NCI-H226 (cell line): ENCODE data around the gene CTNNB1.

Experiments
- DNase-seq: peaks from one replicate; pipeline ENCODE4 v3.0.0-alpha.2; 2015

CTNNB1 gene

DNA sequence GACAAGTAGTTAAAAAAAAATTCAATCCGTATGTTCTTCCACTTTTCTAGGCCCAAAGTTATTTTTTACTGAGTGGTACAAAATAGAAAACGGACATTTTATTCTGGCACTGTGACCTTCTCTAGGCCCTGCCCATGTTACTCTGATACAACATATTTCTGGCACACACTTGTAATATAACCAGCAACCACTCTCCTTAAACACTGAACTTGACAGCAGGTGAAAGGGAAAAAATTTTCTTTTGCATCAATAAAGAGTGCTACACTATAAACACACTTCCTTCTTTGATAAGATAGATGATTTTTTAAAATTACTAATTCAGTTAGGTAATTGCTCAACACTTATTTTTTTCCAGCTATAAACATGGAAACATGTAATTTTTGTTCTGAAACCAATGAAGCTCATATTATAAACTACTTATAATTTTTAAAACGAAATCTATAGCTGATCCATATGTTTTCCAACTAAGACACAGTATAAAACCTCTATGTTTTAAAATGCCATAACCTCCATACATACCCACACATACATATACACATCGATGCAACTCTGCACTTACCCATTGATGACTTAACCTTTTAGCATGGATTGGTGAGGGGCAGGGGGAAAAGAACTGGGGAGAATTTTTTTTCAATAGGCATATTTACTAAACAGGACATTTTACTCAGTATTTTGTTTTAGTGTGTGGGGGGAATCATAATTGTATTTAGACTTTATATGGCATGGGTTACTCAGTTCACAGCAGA lies 5.3 kb upstream of the CTNNB1 start:
- no peak for DNase-seq

DNA sequence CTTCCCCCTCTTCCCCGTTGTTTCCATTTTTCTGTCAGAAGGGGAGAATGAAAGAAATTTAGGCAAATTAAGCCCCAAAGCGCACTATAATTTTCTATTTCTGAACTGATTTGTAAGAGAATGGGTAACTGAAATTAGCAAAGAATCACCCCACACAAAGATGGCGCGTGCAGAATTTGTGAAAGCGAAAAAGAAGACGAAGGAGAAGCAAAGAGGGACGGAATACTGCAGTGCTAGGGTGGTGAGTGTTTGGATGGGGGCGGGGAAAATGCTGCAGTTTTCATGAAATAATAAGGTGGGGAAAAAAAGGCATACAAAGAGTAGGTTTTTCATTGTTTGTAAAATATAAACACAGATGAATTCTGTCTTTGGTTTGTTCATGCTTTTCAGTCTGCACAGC lies 4.6 kb upstream of the CTNNB1 start:
- no peak for DNase-seq

DNA sequence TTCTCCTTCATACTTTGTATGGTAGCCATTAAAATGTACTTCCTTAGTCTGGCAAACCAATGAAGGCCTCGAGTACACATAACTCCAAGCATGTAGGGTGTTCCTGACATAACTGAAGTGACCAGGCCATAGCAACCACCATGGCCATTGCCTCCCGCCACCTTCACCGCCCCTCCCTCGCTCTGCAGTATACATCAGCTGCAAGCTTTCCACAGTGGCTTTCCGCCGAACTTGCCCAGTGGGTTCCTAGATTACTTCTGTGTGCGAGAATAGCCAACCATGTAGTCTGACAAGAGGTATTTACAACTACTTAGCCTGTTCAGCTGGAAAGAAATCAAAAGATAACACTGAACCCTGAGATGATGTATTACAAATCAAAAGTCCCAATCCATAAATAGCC lies 3.4 kb upstream of the CTNNB1 start:
- no peak for DNase-seq

DNA sequence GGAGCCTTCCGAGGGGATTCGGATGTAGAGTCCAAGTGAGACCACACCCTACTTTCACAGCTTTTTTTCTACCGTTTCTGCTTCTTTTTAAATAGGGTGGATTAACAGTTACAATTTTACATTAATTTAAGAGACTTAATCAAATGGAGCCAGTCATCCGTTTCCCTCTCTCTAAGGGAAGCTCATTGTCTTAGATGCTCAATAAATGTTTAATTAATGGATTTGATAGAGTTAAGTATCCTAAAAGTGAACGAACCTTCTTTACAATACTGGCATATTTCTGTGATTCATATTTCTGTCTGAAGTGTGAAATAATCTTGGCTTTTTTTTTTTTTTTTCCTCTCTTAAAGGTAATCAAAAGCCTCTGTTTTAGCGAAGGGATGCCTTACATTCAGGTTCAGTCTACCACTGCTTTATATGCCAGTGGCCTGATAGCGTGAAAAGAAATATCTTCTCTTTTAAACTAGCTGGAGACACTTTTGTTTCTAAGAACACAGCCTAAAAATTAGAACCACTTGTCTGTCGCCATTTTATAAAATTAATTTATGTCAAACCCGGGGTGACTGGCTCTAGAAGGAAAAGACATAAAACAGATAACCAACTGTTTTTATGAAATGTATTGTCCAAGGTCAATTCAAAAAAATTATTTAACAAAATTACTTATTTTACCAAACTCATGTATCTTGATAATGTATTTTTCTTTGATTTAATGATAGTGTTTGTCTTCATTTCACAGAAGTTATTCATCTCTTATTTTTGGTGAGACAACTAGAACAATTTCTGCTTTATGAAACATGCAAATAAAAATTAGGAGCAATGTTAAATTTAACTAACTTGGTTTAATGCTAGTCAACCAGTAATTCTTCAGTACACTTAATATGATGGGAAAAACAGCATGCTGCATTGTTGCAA lies 2.5 kb upstream of the CTNNB1 start:
- DNase-seq, result no peak

DNA sequence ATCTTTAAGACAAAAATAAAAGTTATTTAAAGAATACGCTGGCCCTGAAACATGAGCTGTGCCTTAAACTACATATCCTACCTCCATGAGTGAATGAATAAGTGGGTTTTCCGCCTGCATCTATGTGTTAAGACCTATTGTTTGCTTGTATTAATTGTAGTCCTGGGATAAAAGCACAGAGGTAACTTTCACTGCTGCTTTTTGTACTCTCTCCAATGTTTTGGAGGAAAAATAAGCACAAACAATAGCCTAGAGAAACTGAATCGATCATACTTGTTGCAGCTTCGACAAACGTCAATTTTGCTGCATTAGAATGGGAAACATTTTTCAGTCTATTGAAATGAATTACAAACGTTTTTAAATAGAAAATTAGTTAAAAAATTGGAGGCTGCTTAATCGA lies 1.3 kb upstream of the CTNNB1 start:
- no peak for DNase-seq

DNA sequence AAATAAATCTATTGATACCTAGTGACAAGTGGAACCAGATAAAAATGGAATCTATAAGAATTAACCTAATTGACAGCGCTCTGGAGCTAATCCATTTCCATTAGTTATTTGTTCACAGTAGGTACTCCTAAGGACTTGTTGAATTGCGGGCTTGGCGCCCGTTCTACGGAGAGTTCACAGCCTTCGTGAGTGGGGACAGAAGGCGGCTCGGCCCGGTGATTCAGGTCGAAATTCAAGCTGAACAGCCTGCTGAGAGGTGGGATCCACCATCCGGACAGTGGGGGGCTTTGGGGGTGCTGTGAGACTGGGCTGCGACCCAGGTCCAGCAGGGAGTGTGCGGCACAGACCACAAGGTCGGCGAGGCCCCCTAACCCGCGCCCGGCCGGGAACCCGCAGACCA lies 779 bp upstream of the CTNNB1 start:
- no peak for DNase-seq

DNA sequence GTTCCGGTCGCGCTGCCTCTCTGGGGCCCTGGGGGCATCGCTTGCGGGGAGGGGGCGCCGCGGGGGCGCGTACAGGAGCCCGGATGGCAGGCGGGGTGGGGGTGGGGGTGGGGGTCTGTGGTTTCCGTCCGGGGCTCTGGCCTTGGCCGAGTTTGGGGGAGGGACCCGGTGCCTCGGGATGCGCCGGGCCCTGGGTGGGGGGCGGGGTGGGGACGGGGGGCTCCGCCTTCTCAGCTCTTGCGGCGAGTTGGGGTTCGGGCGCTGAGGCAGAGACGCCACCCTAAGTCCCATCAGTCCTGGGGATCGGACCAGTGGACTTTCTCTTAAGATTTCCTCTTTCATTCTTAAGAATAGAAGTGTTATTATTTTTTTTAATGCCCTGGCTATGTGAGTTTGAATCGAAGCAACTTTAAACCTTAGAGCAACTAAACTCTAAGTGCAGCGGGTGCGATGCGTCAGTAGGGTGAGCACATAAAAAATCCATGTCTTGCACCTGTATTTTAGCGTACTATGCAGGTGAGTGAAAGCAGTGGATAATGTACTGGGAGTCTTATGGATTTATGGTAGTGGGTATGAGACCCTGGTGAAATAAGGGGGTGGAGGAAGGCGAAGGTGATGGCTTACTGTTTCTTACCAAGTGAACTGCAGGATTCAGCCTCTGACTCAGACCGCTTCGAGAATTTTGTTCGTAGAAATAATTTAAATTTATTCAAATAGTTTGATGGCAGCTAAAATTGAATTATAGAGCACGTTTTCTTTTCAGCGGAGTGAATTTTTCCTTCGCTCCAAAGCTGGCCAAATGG lies 762 bp downstream of the CTNNB1 start:
- no peak for DNase-seq

DNA sequence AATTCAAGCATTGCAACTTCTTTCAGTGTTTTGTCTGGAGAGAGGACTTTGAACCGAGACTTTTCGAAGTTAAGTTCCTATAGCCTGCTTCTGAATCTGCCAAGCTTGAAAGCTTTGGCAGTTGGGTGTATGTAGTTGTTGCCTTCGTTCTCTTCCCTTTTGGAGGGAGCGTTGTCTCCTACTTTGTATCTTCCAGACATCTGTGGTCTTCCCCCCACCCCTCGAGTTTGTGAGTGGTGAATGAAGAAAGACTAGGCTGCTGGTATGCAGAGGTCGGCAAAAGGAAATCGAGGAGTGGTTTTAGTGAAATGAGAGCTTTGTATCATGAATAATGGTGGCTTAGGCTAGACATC lies 1.3 kb downstream of the CTNNB1 start:
- DNase-seq, result no peak

DNA sequence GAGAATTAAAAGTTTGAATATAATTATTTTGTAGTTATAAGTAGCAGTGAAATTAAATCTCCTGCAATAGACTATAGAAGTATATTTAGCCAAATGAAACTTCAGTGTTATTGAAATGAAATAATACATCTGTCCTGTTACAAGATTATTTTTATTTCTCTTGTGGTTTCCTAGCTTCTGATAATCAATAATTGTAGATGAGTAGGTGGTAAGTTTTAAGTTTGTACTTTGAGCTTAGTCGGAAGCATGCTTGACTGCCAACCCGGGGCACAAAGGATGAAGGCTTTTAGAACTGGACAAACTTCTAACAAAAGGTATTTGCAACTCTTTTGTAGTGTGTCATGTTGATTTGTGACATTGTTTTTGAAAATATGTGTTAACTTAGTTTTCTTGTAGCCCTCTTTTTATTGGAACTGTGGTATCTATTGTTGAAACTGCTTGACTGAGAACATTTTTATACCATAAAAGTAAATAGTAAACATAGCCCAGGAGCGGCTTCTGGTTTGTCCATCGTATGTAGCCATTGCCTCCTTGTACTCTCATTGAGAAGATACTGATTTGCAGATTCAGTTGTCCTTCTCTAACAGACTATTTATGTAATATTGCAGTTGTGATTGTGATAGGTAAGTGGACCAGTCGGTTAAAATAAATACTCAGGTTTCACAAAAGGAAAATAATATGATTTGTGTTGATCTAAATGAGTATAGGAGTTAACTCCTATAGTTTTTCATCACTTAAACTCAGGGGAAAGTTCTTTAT lies 2.9 kb downstream of the CTNNB1 start:
- no peak for DNase-seq

DNA sequence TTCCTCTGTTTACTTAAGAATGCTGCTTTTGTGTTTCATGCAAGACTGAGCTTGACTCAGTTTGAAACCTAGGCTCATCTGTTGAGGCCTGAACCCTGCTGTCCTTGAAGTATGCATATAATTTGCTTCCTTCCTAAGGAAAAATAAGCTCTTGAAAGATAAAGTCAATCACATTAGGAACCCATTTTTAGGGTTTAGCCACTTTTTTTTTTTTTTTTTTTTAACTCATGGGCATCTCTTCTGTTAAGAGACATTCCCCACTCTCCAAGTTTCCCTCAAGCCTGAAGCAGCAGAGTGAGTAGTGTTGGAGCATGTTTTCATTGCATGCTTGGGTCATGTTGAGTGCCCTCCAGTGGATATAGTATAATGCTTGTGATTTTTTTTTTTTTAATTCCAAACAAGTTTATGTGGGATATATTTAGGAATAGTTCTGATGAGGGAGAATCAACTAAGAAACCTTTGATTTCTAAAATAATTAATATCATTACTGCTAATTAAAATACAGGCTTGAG lies 3.6 kb downstream of the CTNNB1 start:
- peak; percentile 40 for DNase-seq

DNA sequence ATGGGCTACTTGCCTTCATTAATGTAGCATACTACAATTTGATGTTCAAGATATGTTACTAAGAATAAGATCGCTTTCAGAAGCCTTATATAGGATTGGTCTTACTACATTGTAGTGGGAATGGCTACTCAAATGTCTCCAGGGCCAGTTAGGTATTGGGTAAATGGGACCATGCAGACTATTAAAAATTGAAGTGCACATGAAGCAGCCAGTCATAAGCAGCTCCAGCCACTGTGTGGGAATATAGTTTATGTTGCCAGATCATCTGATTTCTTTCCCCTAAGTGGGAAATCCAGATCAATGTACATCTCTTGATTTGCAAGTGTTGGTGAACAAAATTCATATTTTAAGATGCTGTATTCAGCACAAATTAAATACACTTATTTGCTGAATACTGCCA lies 5.1 kb downstream of the CTNNB1 start:
- no peak for DNase-seq

DNA sequence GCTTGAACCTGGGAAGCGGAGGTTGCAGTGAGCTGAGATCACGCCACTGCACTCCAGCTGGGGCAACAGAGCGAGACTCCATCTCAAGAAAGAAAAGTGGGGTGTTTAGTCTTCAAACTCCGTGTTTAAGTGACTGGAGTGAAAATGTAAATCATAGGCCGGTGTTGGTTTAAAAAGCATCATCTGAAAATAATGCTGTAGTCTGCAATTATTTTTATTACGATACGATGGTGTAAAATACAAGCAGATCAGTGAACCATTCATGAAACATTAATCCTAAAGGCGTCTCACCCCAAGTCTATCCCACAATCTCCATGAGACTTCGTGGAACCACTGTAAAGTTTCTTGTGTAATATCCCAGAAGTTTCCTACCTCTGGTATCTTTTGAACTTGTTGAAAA lies 6.3 kb downstream of the CTNNB1 start:
- no peak for DNase-seq

DNA sequence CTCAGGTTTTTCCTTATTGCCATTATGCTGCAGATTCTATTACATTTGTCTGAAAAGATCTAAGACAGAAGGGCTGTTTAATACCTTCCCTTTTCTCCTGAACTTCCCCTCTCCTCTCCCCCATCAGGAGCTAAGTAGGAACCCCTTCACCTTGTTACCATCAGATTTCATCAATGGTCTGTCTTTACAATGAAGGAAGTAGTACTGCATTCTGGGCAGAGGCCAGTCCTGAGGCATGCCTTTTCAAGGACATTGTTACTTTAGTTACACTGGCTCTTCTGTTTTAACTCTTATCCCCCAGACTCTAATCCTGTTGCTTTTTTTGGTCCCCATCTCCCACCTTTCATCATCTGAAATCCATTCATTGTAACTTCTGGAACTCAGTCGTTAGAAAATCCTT lies 8.1 kb downstream of the CTNNB1 start:
- DNase-seq, result no peak

DNA sequence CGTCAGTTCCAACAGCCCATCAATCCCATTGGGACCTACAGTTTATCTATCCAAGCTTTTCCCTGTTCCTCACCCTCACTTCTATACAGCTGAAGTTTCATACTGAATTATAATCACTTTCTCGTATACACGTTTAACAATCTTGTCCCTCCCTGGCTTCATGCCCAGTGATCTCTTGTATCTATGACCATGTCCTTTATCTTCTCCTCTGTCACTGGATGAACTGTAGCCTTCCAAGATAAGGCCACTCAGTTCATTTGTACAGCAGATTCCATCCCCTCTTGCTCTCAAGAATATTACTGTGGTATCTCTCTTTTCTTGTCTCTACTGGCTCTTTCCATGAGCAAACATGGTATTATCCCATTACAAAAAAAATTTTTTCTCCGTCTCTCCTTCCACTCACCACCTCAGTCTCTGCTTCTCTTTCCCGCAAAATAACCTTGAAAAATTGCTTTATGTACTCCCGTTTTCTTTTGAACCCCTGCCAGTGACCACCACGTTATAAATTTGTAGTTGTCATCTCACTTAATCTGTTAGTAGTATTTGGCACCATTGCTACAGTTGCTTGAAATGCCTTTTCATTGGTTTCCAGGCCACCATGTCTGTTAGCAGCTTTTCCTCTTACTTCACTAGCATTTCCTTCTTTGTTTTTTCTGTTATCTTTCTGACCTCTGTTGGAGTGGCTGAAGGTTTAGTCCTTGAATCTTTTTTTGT lies 9.4 kb downstream of the CTNNB1 start:
- no peak for DNase-seq

DNA sequence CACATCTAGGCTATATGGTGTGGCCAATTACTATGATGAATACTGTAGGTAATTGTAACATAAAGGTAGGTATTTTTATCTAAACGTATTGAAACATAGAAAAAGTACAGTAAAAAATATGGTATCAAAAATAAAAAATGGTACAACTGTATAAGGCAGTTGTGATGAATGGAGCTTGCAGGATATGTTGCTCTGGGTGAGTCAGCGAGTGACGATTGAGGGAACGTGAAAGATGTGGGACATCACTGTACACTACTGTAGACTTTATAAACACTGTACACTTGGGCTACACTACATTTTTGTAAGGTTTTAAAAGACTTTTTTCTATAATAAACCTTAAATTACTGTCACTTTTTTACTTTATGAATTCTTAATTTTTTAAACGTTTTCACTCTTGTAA lies 10.3 kb downstream of the CTNNB1 start:
- DNase-seq, result no peak

DNA sequence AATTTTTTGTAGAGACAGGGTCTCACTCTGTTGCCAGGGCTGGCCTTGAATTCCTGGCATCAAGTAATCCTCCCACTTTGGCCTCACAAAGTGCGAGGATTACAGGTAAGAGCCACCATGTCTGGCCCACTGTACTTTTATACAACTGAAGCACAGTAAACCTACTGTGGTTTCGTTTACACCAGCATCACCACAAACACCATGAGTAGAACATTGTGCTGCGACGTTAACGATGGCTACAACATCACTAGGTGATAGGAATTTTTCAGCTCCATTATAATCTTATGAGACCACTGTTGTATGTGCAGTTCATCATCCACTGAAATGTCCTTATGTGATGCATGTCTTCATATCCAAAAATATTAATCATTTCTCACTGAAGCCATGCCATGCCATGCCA lies 11.7 kb downstream of the CTNNB1 start:
- no peak for DNase-seq

DNA sequence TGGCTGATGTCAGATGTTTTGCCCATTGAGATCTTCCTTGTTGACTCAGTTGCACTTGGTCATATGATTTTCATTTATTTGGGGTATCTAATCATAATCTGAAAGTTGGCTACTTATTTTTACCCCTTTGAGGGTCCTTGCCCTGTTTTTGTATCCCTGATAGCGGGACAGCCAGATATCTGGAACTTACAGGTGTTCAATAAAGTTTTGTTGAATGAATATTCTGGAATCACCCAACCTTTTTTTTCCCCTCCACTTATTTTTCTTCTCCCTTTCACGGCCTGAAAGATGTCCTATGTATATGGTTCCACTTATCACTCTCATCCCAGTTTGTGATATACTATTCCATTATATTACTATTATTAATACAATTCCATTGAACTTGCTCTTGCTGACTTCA lies 12.8 kb downstream of the CTNNB1 start:
- DNase-seq, result no peak

DNA sequence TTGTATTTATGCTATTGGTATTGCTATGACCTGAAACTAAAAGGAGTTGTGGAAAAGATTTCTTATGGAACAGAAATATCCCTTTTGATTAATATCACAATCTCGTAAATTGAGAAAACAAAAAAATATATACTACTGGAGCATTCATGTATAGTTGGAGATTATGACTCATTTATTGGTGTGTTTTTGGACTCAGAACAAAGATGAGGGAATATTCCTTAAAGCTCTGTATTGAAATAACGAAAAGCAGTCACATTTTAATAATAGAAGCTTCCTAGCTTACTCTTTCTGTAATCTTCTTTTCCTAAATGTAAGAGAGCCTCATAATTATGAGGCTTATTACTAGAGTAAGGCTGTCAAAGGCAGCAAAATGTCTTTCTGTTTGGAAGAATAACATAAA lies 14.3 kb downstream of the CTNNB1 start:
- DNase-seq, result no peak

DNA sequence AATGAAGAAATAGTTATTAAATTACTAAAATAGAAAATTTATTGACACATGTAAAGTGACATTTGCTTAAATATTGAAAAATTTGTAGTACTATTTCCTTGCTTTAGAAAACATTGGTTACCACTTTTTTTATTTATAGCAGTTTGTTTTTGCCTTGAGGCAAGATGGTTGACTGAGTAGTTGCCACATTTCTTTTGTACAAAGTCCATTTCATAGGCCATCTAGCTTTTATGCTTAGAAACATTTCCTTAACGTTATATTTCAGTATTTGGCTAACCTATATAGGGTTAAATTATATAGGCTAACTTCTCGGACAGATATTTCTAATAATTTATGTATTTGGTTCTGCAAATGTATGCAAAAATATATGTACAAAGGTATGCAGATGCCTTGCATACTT lies 17.1 kb downstream of the CTNNB1 start:
- DNase-seq, result no peak

DNA sequence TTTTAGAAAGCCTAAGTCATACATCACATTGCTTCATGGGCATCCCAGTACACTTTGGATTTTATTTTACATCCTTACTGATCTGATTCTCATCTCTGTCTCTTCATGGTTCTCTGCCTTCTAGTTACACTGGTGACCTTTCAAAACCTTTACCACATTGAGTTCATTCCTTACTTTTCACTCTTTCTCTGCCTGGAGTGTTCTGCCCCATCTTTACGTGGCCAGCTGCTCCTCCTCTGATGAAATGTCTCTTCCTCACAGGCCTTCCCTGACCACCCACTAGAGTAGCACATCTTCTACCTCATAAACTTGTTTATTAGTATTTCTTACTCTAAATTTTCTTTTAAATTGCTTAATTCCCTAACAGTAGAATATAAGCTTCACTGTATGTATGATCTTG lies 17.7 kb downstream of the CTNNB1 start:
- no peak for DNase-seq

DNA sequence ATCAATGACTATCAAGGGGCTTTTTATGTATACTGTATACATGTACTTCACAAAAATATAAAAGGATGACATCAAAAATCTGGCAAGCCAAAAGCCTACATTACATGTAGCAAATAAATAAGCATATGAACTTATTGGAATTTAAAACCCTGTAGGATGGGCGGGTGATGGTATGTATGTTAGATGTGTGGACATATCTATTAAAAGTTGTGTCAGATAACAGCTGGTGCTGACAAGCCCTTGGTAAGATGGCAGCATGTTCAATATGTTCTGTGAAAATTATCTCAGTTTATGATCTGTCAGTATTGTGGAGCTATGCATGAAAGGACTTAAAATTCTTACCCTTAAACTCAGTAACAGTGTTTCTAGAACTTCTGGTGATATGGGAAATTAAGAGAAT lies 20.1 kb downstream of the CTNNB1 start:
- no peak for DNase-seq
